Measurements from ENCODE around the gene EYS.

- no peak for TF ChIP-seq POLR2A (IDR thresholded peaks at IDR 0.05)
- TF ChIP-seq CTCF (IDR thresholded peaks at IDR 0.05): no peak
- no peak for TF ChIP-seq POLR2AphosphoS5 (IDR thresholded peaks at IDR 0.05)
Observed at GRCh38 chr6:65045801-65046200, 661.2 kb downstream of the EYS start.
